GM12891 (cell line): Measurements from ENCODE around the gene TMEM30A.

Experiments used
- DNase-seq: peaks from one replicate; pipeline ENCODE4 v3.0.0; 2011; ENCODE audit warnings: low spot score; ENCODE audit not compliant: insufficient read length
- FAIRE-seq: peaks from 2 replicates; lab custom pipeline; 2011; peaks lifted over from hg19 to GRCh38; lab: Jason Lieb, UNC
- PAX5 ChIP-seq: IDR thresholded peaks from 2 replicates; pipeline ENCODE4 v1.6.1; 2011; ENCODE audit warnings: low read length, moderate library complexity, mild to moderate bottlenecking; ENCODE audit not compliant: insufficient read depth, severe bottlenecking
- POLR2A ChIP-seq: IDR thresholded peaks from 2 replicates; pipeline ENCODE4 v1.6.1; 2011; ENCODE audit warnings: low read depth, low read length, control low read depth
- SPI1 ChIP-seq: IDR thresholded peaks from 2 replicates; pipeline ENCODE4 v1.6.1; 2011; ENCODE audit warnings: low read depth, low read length, control low read depth

The TMEM30A gene

GRCh38 chr6:75203721-75204120, 80.9 kb downstream of the TMEM30A start:
- no peak for TF ChIP-seq SPI1
- TF ChIP-seq PAX5 = no peak
- no peak for TF ChIP-seq POLR2A
- FAIRE-seq = no peak
- DNase-seq = no peak
